ENCODE measurements around the gene PAEP. TPM values are rescaled to one million over a fixed set of nuclear protein-coding genes. Genes with fewer than 3 reads are reported as not detected.
"Not testable (repeated sequence)": the region's sequence is repeated elsewhere in the genome, so short reads cannot be mapped to it uniquely, and the experiment has no call there.

PAEP gene
- total RNA-seq, 1 donor from 2014 or later: not detected

- no peak for ATAC-seq
Observed at GRCh38 chr9:135526089-135526729, 35.3 kb upstream of the PAEP start.

GRCh38 chr9:135526730-135527571 is 34.6 kb upstream of the PAEP start:
- no peak for ATAC-seq

GRCh38 chr9:135528842-135529435 is 32.6 kb upstream of the PAEP start:
- not testable (repeated sequence) for ATAC-seq

GRCh38 chr9:135530146-135530545 is 31.4 kb upstream of the PAEP start:
- ATAC-seq: no peak

GRCh38 chr9:135531096-135531495 is 30.5 kb upstream of the PAEP start:
- ATAC-seq: no peak

GRCh38 chr9:135533113-135533512 is 28.4 kb upstream of the PAEP start:
- ATAC-seq: no peak

- ATAC-seq: no peak
Observed at GRCh38 chr9:135533674-135534073, 27.9 kb upstream of the PAEP start.

GRCh38 chr9:135534192-135534711 is 27.3 kb upstream of the PAEP start:
- ATAC-seq: not testable (repeated sequence)

GRCh38 chr9:135534826-135535225 is 26.7 kb upstream of the PAEP start:
- ATAC-seq: not testable (repeated sequence)

- not testable (repeated sequence) for ATAC-seq
Observed at GRCh38 chr9:135535631-135536030, 25.9 kb upstream of the PAEP start.

- no peak for ATAC-seq
Observed at GRCh38 chr9:135536216-135536615, 25.3 kb upstream of the PAEP start.

- ATAC-seq: not testable (repeated sequence)
Observed at GRCh38 chr9:135543262-135543894, 18.2 kb upstream of the PAEP start.

- ATAC-seq: no peak
Observed at GRCh38 chr9:135544981-135545635, 16.4 kb upstream of the PAEP start.

GRCh38 chr9:135545646-135546176 is 15.8 kb upstream of the PAEP start, which contains the start of gene OBP2A:
OBP2A (plus strand) TSS chr9:135546126; CDS start chr9:135546181, 55 bp downstream.
- ATAC-seq: not testable (repeated sequence)

GRCh38 chr9:135546792-135547617 is 14.6 kb upstream of the PAEP start:
- not testable (repeated sequence) for ATAC-seq

GRCh38 chr9:135547756-135548736 is 13.5 kb upstream of the PAEP start:
- no peak for ATAC-seq

GRCh38 chr9:135549478-135550343 is 11.8 kb upstream of the PAEP start:
- not testable (repeated sequence) for ATAC-seq

GRCh38 chr9:135550344-135550918 is 11.1 kb upstream of the PAEP start:
- no peak for ATAC-seq

All from esophagus mucosa (tissue), 1 donor.